K562 (cell line): ENCODE data around the gene TBXAS1.

Experiments used
- BDP1 ChIP-seq: IDR thresholded peaks from 3 replicates; pipeline ENCODE4 v1.6.1; 2011; ENCODE audit not compliant: insufficient read length, insufficient read depth
- CBX8 ChIP-seq: fragments of 200-600 bp; sonication (generic); IDR thresholded peaks from 2 replicates; pipeline ENCODE4 v1.6.1; 2012; ENCODE audit warnings: borderline replicate concordance, mixed run types, low read depth, mild to moderate bottlenecking, moderate library complexity, mixed read lengths, low read length, control low read depth, inconsistent platforms; ENCODE audit not compliant: poor library complexity, severe bottlenecking; ENCODE audit errors: extremely low read depth
- CTCF ChIP-seq, 3 experiments: IDR thresholded peaks in 2 of 3; conservative IDR thresholded peaks in 1 of 3; 2 replicates each; pipeline ENCODE4 v1.5.1; 2011 to 2012; ENCODE audit warnings: low read length in 3 of 3, mild to moderate bottlenecking in 3 of 3, control low read depth in 2 of 3, improper control_type of control experiment in 1 of 3, inconsistent platforms in 1 of 3, low read depth in 1 of 3, mixed read lengths in 1 of 3, moderate library complexity in 1 of 3; ENCODE audit not compliant: insufficient read depth in 2 of 3
- ELF4 ChIP-seq: fragments of 450-650 bp; formaldehyde crosslinking; IDR thresholded peaks from 2 replicates; pipeline ENCODE4 v1.4.0; 2022; ENCODE audit warnings: missing genetic modification characterization
- EP400 ChIP-seq: fragments of 450-650 bp; IDR thresholded peaks from 2 replicates; pipeline ENCODE4 v1.6.1; 2017; ENCODE audit warnings: antibody characterized with exemption, mild to moderate bottlenecking, moderate library complexity
- EZH2 ChIP-seq: IDR thresholded peaks from 2 replicates; pipeline ENCODE4 v1.6.1; 2012; ENCODE audit warnings: low read depth, mild to moderate bottlenecking, inconsistent platforms, low read length, borderline replicate concordance
- FOS ChIP-seq: IDR thresholded peaks from 3 replicates; pipeline ENCODE4 v1.6.1; 2011; ENCODE audit not compliant: insufficient read length; ENCODE audit errors: extremely low read depth
- SNAPC5 ChIP-seq: fragments of 250-450 bp; sonication (Bioruptor Pico); IDR thresholded peaks from 2 replicates; pipeline ENCODE4 v1.8.0; 2021; ENCODE audit warnings: moderate library complexity, mild to moderate bottlenecking, inconsistent platforms
- USF1 ChIP-seq: sonication (generic); formaldehyde crosslinking; IDR thresholded peaks from 2 replicates; pipeline ENCODE4 v1.9.0; 2022; ENCODE audit warnings: mild to moderate bottlenecking, missing genetic modification reagents
- ZNF584 ChIP-seq: fragments of 200-800 bp; sonication (Bioruptor generic); IDR thresholded peaks from 2 replicates; pipeline ENCODE4 v1.6.1; 2016; ENCODE audit warnings: low read depth, mild to moderate bottlenecking, missing genetic modification characterization, missing compliant biosample characterization
- TF ChIP-seq, protein P1 (sequence below): IDR thresholded peaks from 2 replicates; pipeline ENCODE4 v1.6.1; 2016; ENCODE audit warnings: missing genetic modification characterization, missing compliant biosample characterization
- TF ChIP-seq, protein P2 (sequence below), 2 experiments: fragments of 450-650 bp; formaldehyde crosslinking in 1 of 2; IDR thresholded peaks; 2 replicates each; pipeline versions ENCODE4 v1.4.0 to v1.6.1; 2014 to 2020; ENCODE audit warnings: mild to moderate bottlenecking in 2 of 2, borderline replicate concordance in 1 of 2, low read depth in 1 of 2

- TF ChIP-seq EP400 (no peak), CTCF (IDR thresholded peaks at IDR 0.05 in 2 of 3, conservative IDR thresholded peaks at IDR 0.05 in 1 of 3; ENCODE audit: insufficient read depth in 2 of 3, low read depth in 1 of 3, low read length in 3 of 3) (no peak), EZH2 (no peak), ELF4 (CRISPR knock-in tag) (no peak), CBX8 (no peak), USF1 (no peak), BDP1 (no peak), FOS (no peak), SNAPC5 (no peak), ZNF584 (no peak)
- TF ChIP-seq, protein P1, sequence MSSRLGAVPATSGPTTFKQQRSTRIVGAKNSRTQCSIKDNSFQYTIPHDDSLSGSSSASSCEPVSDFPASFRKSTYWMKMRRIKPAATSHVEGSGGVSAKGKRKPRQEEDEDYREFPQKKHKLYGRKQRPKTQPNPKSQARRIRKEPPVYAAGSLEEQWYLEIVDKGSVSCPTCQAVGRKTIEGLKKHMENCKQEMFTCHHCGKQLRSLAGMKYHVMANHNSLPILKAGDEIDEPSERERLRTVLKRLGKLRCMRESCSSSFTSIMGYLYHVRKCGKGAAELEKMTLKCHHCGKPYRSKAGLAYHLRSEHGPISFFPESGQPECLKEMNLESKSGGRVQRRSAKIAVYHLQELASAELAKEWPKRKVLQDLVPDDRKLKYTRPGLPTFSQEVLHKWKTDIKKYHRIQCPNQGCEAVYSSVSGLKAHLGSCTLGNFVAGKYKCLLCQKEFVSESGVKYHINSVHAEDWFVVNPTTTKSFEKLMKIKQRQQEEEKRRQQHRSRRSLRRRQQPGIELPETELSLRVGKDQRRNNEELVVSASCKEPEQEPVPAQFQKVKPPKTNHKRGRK (tag): no peak
- TF ChIP-seq, protein P2, sequence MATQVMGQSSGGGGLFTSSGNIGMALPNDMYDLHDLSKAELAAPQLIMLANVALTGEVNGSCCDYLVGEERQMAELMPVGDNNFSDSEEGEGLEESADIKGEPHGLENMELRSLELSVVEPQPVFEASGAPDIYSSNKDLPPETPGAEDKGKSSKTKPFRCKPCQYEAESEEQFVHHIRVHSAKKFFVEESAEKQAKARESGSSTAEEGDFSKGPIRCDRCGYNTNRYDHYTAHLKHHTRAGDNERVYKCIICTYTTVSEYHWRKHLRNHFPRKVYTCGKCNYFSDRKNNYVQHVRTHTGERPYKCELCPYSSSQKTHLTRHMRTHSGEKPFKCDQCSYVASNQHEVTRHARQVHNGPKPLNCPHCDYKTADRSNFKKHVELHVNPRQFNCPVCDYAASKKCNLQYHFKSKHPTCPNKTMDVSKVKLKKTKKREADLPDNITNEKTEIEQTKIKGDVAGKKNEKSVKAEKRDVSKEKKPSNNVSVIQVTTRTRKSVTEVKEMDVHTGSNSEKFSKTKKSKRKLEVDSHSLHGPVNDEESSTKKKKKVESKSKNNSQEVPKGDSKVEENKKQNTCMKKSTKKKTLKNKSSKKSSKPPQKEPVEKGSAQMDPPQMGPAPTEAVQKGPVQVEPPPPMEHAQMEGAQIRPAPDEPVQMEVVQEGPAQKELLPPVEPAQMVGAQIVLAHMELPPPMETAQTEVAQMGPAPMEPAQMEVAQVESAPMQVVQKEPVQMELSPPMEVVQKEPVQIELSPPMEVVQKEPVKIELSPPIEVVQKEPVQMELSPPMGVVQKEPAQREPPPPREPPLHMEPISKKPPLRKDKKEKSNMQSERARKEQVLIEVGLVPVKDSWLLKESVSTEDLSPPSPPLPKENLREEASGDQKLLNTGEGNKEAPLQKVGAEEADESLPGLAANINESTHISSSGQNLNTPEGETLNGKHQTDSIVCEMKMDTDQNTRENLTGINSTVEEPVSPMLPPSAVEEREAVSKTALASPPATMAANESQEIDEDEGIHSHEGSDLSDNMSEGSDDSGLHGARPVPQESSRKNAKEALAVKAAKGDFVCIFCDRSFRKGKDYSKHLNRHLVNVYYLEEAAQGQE (IDR thresholded peaks at IDR 0.05; ENCODE audit: borderline replicate concordance): no peak
- TF ChIP-seq, protein P2 (CRISPR knock-in tag; IDR thresholded peaks at IDR 0.05; ENCODE audit: low read depth): no peak
These were observed 72.2 kb downstream of the TBXAS1 start for GRCh38 chr7:139901056-139901795.
